HG03558 (cell line): Measurements from ENCODE around the gene NHLH1.
"Not testable (repeated sequence)": the region's sequence is repeated elsewhere in the genome, so short reads cannot be mapped to it uniquely, and the experiment has no call there.

Experiments
- ATAC-seq: cut with Tn5 transposase; IDR thresholded peaks from one replicate; pipeline ENCODE4 v1.9.1; 2021; ENCODE audit warnings: moderate number of reproducible peaks; ENCODE audit not compliant: unreplicated experiment; ENCODE audit errors: extremely low read depth

The NHLH1 gene

GRCh38 chr1:160375788-160376524 lies 9.1 kb downstream of the NHLH1 start:
- ATAC-seq = no peak

GRCh38 chr1:160376525-160377131 lies 9.8 kb downstream of the NHLH1 start:
- no peak for ATAC-seq

- no peak for ATAC-seq
These were observed 10.8 kb downstream of the NHLH1 start for GRCh38 chr1:160377585-160378206.

- not testable (repeated sequence) for ATAC-seq
These were observed 17.9 kb downstream of the NHLH1 start for GRCh38 chr1:160384812-160385211.

- ATAC-seq = not testable (repeated sequence)
These were observed 21.5 kb downstream of the NHLH1 start for GRCh38 chr1:160388406-160388805.

GRCh38 chr1:160394673-160395072 lies 27.8 kb downstream of the NHLH1 start:
- no peak for ATAC-seq

- no peak for ATAC-seq
These were observed 30.8 kb downstream of the NHLH1 start for GRCh38 chr1:160397651-160398050.

GRCh38 chr1:160398823-160399222 lies 32.0 kb downstream of the NHLH1 start:
- ATAC-seq = no peak

- ATAC-seq = no peak
These were observed 32.8 kb downstream of the NHLH1 start for GRCh38 chr1:160399544-160400222.

GRCh38 chr1:160400223-160400645 lies 33.4 kb downstream of the NHLH1 start, which contains the start of gene VANGL2:
Gene VANGL2, plus strand, starts transcription at chr1:160400564. Its CDS starts 15,274 bp downstream, at chr1:160415838.
- no peak for ATAC-seq

- ATAC-seq = no peak
These were observed 34.0 kb downstream of the NHLH1 start for GRCh38 chr1:160400646-160401486.

GRCh38 chr1:160401487-160401805 lies 34.6 kb downstream of the NHLH1 start:
- no peak for ATAC-seq

- ATAC-seq = no peak
These were observed 35.3 kb downstream of the NHLH1 start for GRCh38 chr1:160402001-160402795.

- no peak for ATAC-seq
These were observed 36.4 kb downstream of the NHLH1 start for GRCh38 chr1:160403244-160403643.

GRCh38 chr1:160404094-160404493 lies 37.2 kb downstream of the NHLH1 start:
- ATAC-seq = no peak

GRCh38 chr1:160405331-160405877 lies 38.5 kb downstream of the NHLH1 start:
- ATAC-seq = no peak

GRCh38 chr1:160406131-160406968 lies 39.5 kb downstream of the NHLH1 start:
- ATAC-seq = no peak
